COLO829 (cell line): ENCODE measurements around the gene KRCC1.

Experiments used
- DNase-seq: peaks from one replicate; pipeline ENCODE4 v3.0.0; 2012; ENCODE audit warnings: low spot score

The KRCC1 gene

GRCh38 chr2:88055371-88056128 lies at the start of gene KRCC1:
Gene KRCC1, minus strand, starts transcription at chr2:88055783. Its CDS starts 27,220 bp downstream, at chr2:88028563.
- peak; percentile 97 for DNase-seq

- DNase-seq: no peak
Measured at GRCh38 chr2:88100489-88100858, 44.9 kb upstream of the KRCC1 start.

- DNase-seq: no peak
Measured at GRCh38 chr2:88099798-88100488, 44.4 kb upstream of the KRCC1 start.

- DNase-seq: no peak
Measured at GRCh38 chr2:88098558-88098900, 42.9 kb upstream of the KRCC1 start.

GRCh38 chr2:88097891-88098557 lies 42.4 kb upstream of the KRCC1 start:
- no peak for DNase-seq

GRCh38 chr2:88097192-88097591 lies 41.6 kb upstream of the KRCC1 start:
- DNase-seq: no peak

- no peak for DNase-seq
Measured at GRCh38 chr2:88096708-88097107, 41.1 kb upstream of the KRCC1 start.

- DNase-seq: no peak
Measured at GRCh38 chr2:88095022-88095421, 39.4 kb upstream of the KRCC1 start.

GRCh38 chr2:88092773-88093172 lies 37.2 kb upstream of the KRCC1 start:
- no peak for DNase-seq

GRCh38 chr2:88091943-88092342 lies 36.4 kb upstream of the KRCC1 start:
- no peak for DNase-seq

GRCh38 chr2:88090446-88091283 lies 35.1 kb upstream of the KRCC1 start:
- peak; percentile 81 for DNase-seq

GRCh38 chr2:88088999-88089398 lies 33.4 kb upstream of the KRCC1 start:
- no peak for DNase-seq

- no peak for DNase-seq
Measured at GRCh38 chr2:88087763-88088162, 32.2 kb upstream of the KRCC1 start.

GRCh38 chr2:88087073-88087472 lies 31.5 kb upstream of the KRCC1 start:
- no peak for DNase-seq

- DNase-seq: no peak
Measured at GRCh38 chr2:88086401-88086800, 30.8 kb upstream of the KRCC1 start.

GRCh38 chr2:88085602-88086001 lies 30.0 kb upstream of the KRCC1 start:
- DNase-seq: no peak

GRCh38 chr2:88085099-88085498 lies 29.5 kb upstream of the KRCC1 start:
- no peak for DNase-seq

- DNase-seq: peak; percentile 78
Measured at GRCh38 chr2:88082781-88083180, 27.2 kb upstream of the KRCC1 start.

- DNase-seq: no peak
Measured at GRCh38 chr2:88081924-88082608, 26.5 kb upstream of the KRCC1 start.

GRCh38 chr2:88080545-88080944 lies 25.0 kb upstream of the KRCC1 start:
- no peak for DNase-seq

- no peak for DNase-seq
Measured at GRCh38 chr2:88078643-88079172, 23.1 kb upstream of the KRCC1 start.
